HepG2 (cell line): ENCODE measurements around the gene OAS2. TPM values are rescaled to one million over a fixed set of nuclear protein-coding genes. Genes with fewer than 3 reads are reported as not detected.

ENCODE experiments used
- ATAC-seq: fragments of 200-7000 bp; cut with Tn5 transposase; 3 replicates; pipeline ENCODE4 v1.9.1; 2020; ENCODE audit warnings: mild to moderate bottlenecking, moderate library complexity
- BruUV-seq: library from RNA; stranded (reverse); fragments of 400-500 nt; replicated peaks from 2 replicates; lab custom pipeline; 2021; lab: Mats Ljungman, UMichigan
- CTCF ChIA-PET: fragments of 300-600 bp; formaldehyde crosslinking; extraction: SDS; loops from one replicate; lab custom pipeline; 2021; ENCODE audit warnings: low total read pairs, inconsistent platforms, low intra/inter-chr PET ratio; lab: Yijun Ruan, JAX
- POLR2A ChIA-PET: fragments of 350-600 bp; sonication (Branson Sonifier 250); formaldehyde crosslinking; loops from one replicate; lab custom pipeline; 2020; ENCODE audit warnings: antibody characterized with exemption, inconsistent platforms; lab: Yijun Ruan, JAX
- DNase-seq: peaks from one replicate; pipeline ENCODE4 v3.0.0-alpha.2; 2015; ENCODE audit warnings: low spot score
- FAIRE-seq: peaks from 3 replicates; lab custom pipeline; 2011; peaks lifted over from hg19 to GRCh38; lab: Jason Lieb, UNC
- H2AFZ ChIP-seq: one replicate; pipeline ENCODE4 v1.6.1; 2011; ENCODE audit warnings: low read length, inconsistent platforms
- H3K27ac ChIP-seq: fragments of 300-600 bp; 3 replicates; pipeline ENCODE4 v1.8.0; 2011; ENCODE audit warnings: mixed run types, mild to moderate bottlenecking, mixed read lengths, low read length, inconsistent platforms; ENCODE audit not compliant: insufficient read depth; ENCODE audit errors: extremely low read length
- H3K27me3 ChIP-seq, 2 experiments: fragments of 200-600 bp in 1 of 2; 2 replicates in 1 of 2; 3 replicates in 1 of 2; pipeline versions ENCODE4 v1.6.0 to v1.8.0; 2011; ENCODE audit warnings: low read length in 2 of 2, mild to moderate bottlenecking in 2 of 2, moderate library complexity in 2 of 2, inconsistent platforms in 1 of 2; ENCODE audit not compliant: insufficient read depth in 2 of 2, control insufficient read depth in 1 of 2
- H3K36me3 ChIP-seq, 2 experiments: fragments of 200-600 bp in 1 of 2; replicated peaks in 1 of 2; 2 replicates in 1 of 2; 3 replicates in 1 of 2; pipeline versions ENCODE4 v1.5.1 to v1.8.0; 2011; ENCODE audit warnings: low read length in 2 of 2, inconsistent platforms in 1 of 2; ENCODE audit not compliant: insufficient read depth in 2 of 2, control insufficient read depth in 1 of 2
- H3K4me1 ChIP-seq: 2 replicates; pipeline ENCODE4 v1.5.1; 2012; ENCODE audit warnings: low read length, inconsistent platforms; ENCODE audit not compliant: insufficient read depth
- H3K4me2 ChIP-seq: 2 replicates; pipeline ENCODE4 v1.6.0; 2011; ENCODE audit warnings: low read depth, low read length, inconsistent platforms
- H3K4me3 ChIP-seq, 3 experiments: fragments of 200-600 bp in 1 of 3; sonication (generic), shearing (Covaris generic) in 1 of 3; replicated peaks in 1 of 3; 2 replicates each; pipeline ENCODE4 v1.5.1; 2011 to 2016; ENCODE audit warnings: low read length in 3 of 3, inconsistent platforms in 2 of 3, low read depth in 2 of 3, mild to moderate bottlenecking in 2 of 3, control low read depth in 1 of 3, mixed read lengths in 1 of 3; ENCODE audit not compliant: insufficient read depth in 1 of 3
- H3K79me2 ChIP-seq: one replicate; pipeline ENCODE4 v1.6.1; 2011; ENCODE audit warnings: low read length, inconsistent platforms; ENCODE audit not compliant: insufficient read depth
- H3K9ac ChIP-seq: 2 replicates; pipeline ENCODE4 v1.6.0; 2011; ENCODE audit warnings: mild to moderate bottlenecking, low read depth, low read length, inconsistent platforms; ENCODE audit not compliant: insufficient read depth
- H3K9me3 ChIP-seq: 2 replicates; pipeline ENCODE4 v1.5.1; 2012; ENCODE audit warnings: mild to moderate bottlenecking, low read length
- H4K20me1 ChIP-seq: 2 replicates; pipeline ENCODE4 v1.6.0; 2011; ENCODE audit warnings: inconsistent platforms, mild to moderate bottlenecking, low read length, moderate library complexity; ENCODE audit not compliant: insufficient read depth
- SP1 ChIP-seq, 2 experiments: fragments of 450-650 bp in 1 of 2; sonication (generic) in 1 of 2; formaldehyde crosslinking in 1 of 2; IDR thresholded peaks; 2 replicates each; pipeline versions ENCODE4 v1.4.0 to v1.6.1; 2016 to 2020; ENCODE audit warnings: missing genetic modification reagents in 1 of 2
- TIGD3 ChIP-seq: sonication (generic); formaldehyde crosslinking; IDR thresholded peaks from 2 replicates; pipeline ENCODE4 v1.5.1; 2020; ENCODE audit warnings: mild to moderate bottlenecking, missing genetic modification reagents, borderline replicate concordance
- ZFP37 ChIP-seq: sonication (generic); formaldehyde crosslinking; IDR thresholded peaks from 2 replicates; pipeline ENCODE4 v1.4.0; 2020; ENCODE audit warnings: missing genetic modification reagents, borderline replicate concordance
- ZNF124 ChIP-seq: sonication (generic); formaldehyde crosslinking; IDR thresholded peaks from 2 replicates; pipeline ENCODE4 v1.4.0; 2020; ENCODE audit warnings: missing genetic modification reagents
- ZNF510 ChIP-seq: sonication (generic); formaldehyde crosslinking; IDR thresholded peaks from 2 replicates; pipeline ENCODE4 v1.4.0; 2020; ENCODE audit warnings: low read depth, mild to moderate bottlenecking, missing genetic modification reagents
- ZNF569 ChIP-seq: sonication (generic); formaldehyde crosslinking; IDR thresholded peaks from 2 replicates; pipeline ENCODE4 v1.5.0; 2020; ENCODE audit warnings: mild to moderate bottlenecking, missing genetic modification reagents, moderate library complexity, borderline replicate concordance
- ZNF768 ChIP-seq: sonication (generic); formaldehyde crosslinking; IDR thresholded peaks from 2 replicates; pipeline ENCODE4 v1.4.0; 2020; ENCODE audit warnings: missing genetic modification reagents
- WGBS: methylation state at CpG from one replicate; pipeline ENCODE4 v1.1.6; 2017; ENCODE audit warnings: low lambda C conversion rate; 5-methylcytosine and 5-hydroxymethylcytosine counted together
- in situ Hi-C: cut with HindIII; loops from 2 replicates; pipeline ENCODE4 v1.10.0; 2017; ENCODE audit warnings: low pct_unique_long_range_greater_than_20kb; ENCODE audit not compliant: extremely low pct_ligation_motif_present
- intact Hi-C: fragments of 100-400 bp; cut with micrococcal nuclease; formaldehyde crosslinking; loops from one replicate; pipeline ENCODE4 v1.10.0; 2022; ENCODE audit not compliant: unreplicated experiment
- polyA plus RNA-seq, 8 experiments: library from polyadenylated mRNA; depleted of rRNA in 3 of 8; stranded (reverse) in 7 of 8; unstranded in 1 of 8; fragments of >200 nt; fragmentation: Illumina TruSeq in 4 of 8; extraction: Trizol in 4 of 8; gene quantifications; 2 replicates each; pipeline versions ENCODE4 v1.2.1 to v1.2.3, GENCODE V29; 2011 to 2016; ENCODE audit warnings: low read depth in 4 of 8, missing spikeins in 1 of 8, mixed read lengths in 1 of 8; ENCODE audit not compliant: insufficient read depth in 1 of 8
- total RNA-seq, 5 experiments: library from RNA; depleted of rRNA; stranded (reverse); fragments of >200 nt; fragmentation: Illumina TruSeq; extraction: Trizol; gene quantifications; 2 replicates each; pipeline ENCODE4 v1.2.3, GENCODE V29; 2016; ENCODE audit warnings: low read depth in 1 of 5
- TF ChIP-seq, protein P1 (sequence below): sonication (generic); formaldehyde crosslinking; IDR thresholded peaks from 2 replicates; pipeline ENCODE4 v1.4.0; 2020; ENCODE audit warnings: missing genetic modification reagents

Gene OAS2
- total and polyA plus RNA-seq, 2 of the 13 experiments (the other 11 are each of a cell fraction or from before 2014, with no cell fraction given), result 0.05 to 0.24 TPM

GRCh38 chr12:112946236-112947000 lies 31.9 kb upstream of the OAS2 start (continued):
- no peak for TF ChIP-seq ZNF569 (CRISPR knock-in tag)
- no peak for TF ChIP-seq ZNF510 (CRISPR knock-in tag)
- no peak for TF ChIP-seq SP1 (IDR thresholded peaks at IDR 0.05)
- no peak for TF ChIP-seq SP1 (CRISPR knock-in tag; IDR thresholded peaks at IDR 0.05)
- TF ChIP-seq ZFP37 (CRISPR knock-in tag), result no peak

DNA sequence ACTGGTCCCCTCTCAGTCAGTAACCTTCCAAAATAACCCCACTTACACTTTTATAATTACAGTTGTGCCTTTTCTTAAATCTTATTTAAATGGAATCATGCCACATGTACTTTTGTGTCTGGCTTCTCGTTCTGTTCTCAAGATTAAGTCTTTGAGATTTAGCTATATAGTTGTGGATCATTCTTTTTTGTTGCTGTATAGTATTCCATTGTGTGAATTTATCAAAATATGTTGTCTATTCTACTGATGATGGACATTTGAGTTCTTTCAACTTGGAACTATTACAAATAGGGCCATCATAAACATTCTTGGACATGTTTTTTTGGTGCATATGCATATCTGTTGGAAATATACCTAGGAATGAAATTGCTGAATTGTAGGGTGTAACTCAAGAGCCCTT lies 31.0 kb upstream of the OAS2 start:
- intact Hi-C loops (no loop called here), in situ Hi-C loops (no loop called here)
- POLR2A ChIA-PET, result no interaction called here
- Histone ChIP-seq H3K4me1 (no peaks in the 10 kb centered on the region), H3K27me3 (no peaks in the 10 kb centered on the region), H3K9ac (no peak overlapping the region), H3K27ac (no peak overlapping the region), H3K4me2 (no peak overlapping the region), H3K4me3 (no peak overlapping the region), H2AFZ (no peak overlapping the region), H3K79me2 (no peaks in the 10 kb centered on the region), H3K9me3 (no peaks in the 10 kb centered on the region), H4K20me1 (no peaks in the 10 kb centered on the region), H3K36me3 (peaks cover 2 to 18% of the 10 kb centered on the region in 2 experiments; a peak in 4 of 5 replicates)
- DNase-seq, result no peak
- CTCF ChIA-PET, result no interaction called here
- TF ChIP-seq ZNF124, result no peak
- ATAC-seq, result no peak
- BruUV-seq, result no TSS peak
- 0% methylated on average over 1 of the region's 1 CpG for WGBS
- no peak for FAIRE-seq

DNA sequence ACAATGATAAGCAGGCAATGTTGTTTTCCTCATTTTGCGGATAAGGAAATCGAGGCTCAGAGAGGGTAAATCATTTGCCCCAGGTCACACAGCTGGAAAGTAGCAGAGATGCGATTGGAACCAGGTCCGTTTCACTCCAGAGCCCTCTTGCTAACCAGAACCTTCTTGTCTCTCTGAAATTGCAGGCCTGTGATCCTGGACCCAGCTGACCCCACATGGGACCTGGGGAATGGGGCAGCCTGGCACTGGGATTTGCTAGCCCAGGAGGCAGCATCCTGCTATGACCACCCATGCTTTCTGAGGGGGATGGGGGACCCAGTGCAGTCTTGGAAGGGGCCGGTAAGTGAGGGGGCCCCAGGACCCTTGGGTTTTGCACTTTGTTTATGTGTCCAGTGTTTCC lies 30.6 kb upstream of the OAS2 start:
- POLR2A ChIA-PET, result interaction anchor here (0.7 kb wide), 1 partner anchor 41 kb away, joined by 3 read pairs; the partner anchor contains the start of gene OAS1
- Histone ChIP-seq H3K9ac (no peak overlapping the region), H3K27me3 (no peaks in the 10 kb centered on the region), H3K4me3 (no peak overlapping the region), H3K36me3 (peaks cover 2 to 18% of the 10 kb centered on the region in 2 experiments; a peak in 4 of 5 replicates), H3K79me2 (no peaks in the 10 kb centered on the region), H3K4me2 (no peak overlapping the region), H2AFZ (no peak overlapping the region), H4K20me1 (no peaks in the 10 kb centered on the region), H3K27ac (no peak overlapping the region), H3K9me3 (no peaks in the 10 kb centered on the region), H3K4me1 (no peaks in the 10 kb centered on the region)
- FAIRE-seq (no peak), DNase-seq (no peak), ATAC-seq (no peak)
- in situ Hi-C loops (no loop called here), intact Hi-C loops (no loop called here)
- TF ChIP-seq TIGD3 (CRISPR knock-in tag) (no peak), ZNF768 (CRISPR knock-in tag) (peak; percentile 75)
- TF ChIP-seq, protein P1, sequence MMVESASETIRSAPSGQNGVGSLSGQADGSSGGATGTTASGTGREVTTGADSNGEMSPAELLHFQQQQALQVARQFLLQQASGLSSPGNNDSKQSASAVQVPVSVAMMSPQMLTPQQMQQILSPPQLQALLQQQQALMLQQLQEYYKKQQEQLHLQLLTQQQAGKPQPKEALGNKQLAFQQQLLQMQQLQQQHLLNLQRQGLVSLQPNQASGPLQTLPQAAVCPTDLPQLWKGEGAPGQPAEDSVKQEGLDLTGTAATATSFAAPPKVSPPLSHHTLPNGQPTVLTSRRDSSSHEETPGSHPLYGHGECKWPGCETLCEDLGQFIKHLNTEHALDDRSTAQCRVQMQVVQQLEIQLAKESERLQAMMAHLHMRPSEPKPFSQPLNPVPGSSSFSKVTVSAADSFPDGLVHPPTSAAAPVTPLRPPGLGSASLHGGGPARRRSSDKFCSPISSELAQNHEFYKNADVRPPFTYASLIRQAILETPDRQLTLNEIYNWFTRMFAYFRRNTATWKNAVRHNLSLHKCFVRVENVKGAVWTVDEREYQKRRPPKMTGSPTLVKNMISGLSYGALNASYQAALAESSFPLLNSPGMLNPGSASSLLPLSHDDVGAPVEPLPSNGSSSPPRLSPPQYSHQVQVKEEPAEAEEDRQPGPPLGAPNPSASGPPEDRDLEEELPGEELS, result no peak
- 95% methylated on average over 4 of the region's 5 CpGs for WGBS
- BruUV-seq, result no TSS peak
- CTCF ChIA-PET, result no interaction called here
